HCT116 (cell line): ENCODE results near the gene COL16A1. TPM values are rescaled to one million over a fixed set of nuclear protein-coding genes. Genes with fewer than 3 reads are reported as not detected.

ENCODE experiments used
- ATAC-seq: fragments of 200-7000 bp; cut with Tn5 transposase; 2 replicates; pipeline ENCODE4 v1.9.1; 2020; ENCODE audit warnings: mild to moderate bottlenecking, moderate library complexity
- BruUV-seq: library from RNA; stranded (reverse); fragments of 400-500 nt; replicated peaks from 2 replicates; lab custom pipeline; 2021; lab: Mats Ljungman, UMichigan
- CTCF ChIA-PET: fragments of 300-600 bp; sonication (Branson Sonifier 250); formaldehyde crosslinking; loops from one replicate; lab custom pipeline; 2021; ENCODE audit warnings: antibody characterized with exemption; lab: Charles Lee
- POLR2A ChIA-PET: fragments of 300-600, 350-600 bp; sonication (Branson Sonifier 250); formaldehyde crosslinking; loops from one replicate; lab custom pipeline; 2021; ENCODE audit warnings: antibody characterized with exemption; lab: Charles Lee
- RAD21 ChIA-PET, 2 experiments: fragments of 300-600 bp; sonication (Branson Sonifier 250); formaldehyde crosslinking; loops; one replicate each; lab custom pipeline; 2023; ENCODE audit warnings: low total read pairs in 2 of 2; ENCODE audit not compliant: uncharacterized antibody in 2 of 2, unreplicated experiment in 2 of 2, low non-redundant PET in 1 of 2; lab: Charles Lee
- DNase-seq: peaks from one replicate; pipeline ENCODE4 v3.0.0-alpha.2; 2010; ENCODE audit warnings: low read depth, low spot score
- H2AFZ ChIP-seq: fragments of 200-600 bp; shearing (Covaris generic), sonication (generic); 2 replicates; pipeline ENCODE4 v1.6.1; 2017; ENCODE audit warnings: low read depth, mixed run types, mixed read lengths, antibody characterized with exemption, low read length; ENCODE audit not compliant: poor library complexity, severe bottlenecking
- H3K27ac ChIP-seq: 2 replicates; pipeline ENCODE4 v1.5.1; 2012; ENCODE audit warnings: low read depth, low read length
- H3K27me3 ChIP-seq: fragments of 200-600 bp; sonication (generic); 2 replicates; pipeline ENCODE4 v1.6.1; 2016; ENCODE audit warnings: mixed run types, low read length, mixed read lengths; ENCODE audit not compliant: insufficient read depth
- H3K36me3 ChIP-seq, 2 experiments: fragments of 200-500 bp in 1 of 2; fragments of 200-600 bp in 1 of 2; sonication (Bioruptor generic) in 1 of 2; sonication (generic) in 1 of 2; 2 replicates each; pipeline versions ENCODE4 v1.5.1 to v1.6.1; 2014 to 2016; ENCODE audit warnings: low read length in 2 of 2, inconsistent platforms in 1 of 2, mixed read lengths in 1 of 2, mixed run types in 1 of 2; ENCODE audit not compliant: insufficient read depth in 2 of 2, control insufficient read depth in 1 of 2
- H3K4me1 ChIP-seq, 2 experiments: fragments of 200-600 bp in 1 of 2; sonication (generic) in 1 of 2; 2 replicates each; pipeline versions ENCODE4 v1.5.1 to v1.6.1; 2012 to 2017; ENCODE audit warnings: low read length in 2 of 2, inconsistent platforms in 1 of 2, mild to moderate bottlenecking in 1 of 2, mixed read lengths in 1 of 2, mixed run types in 1 of 2, moderate library complexity in 1 of 2; ENCODE audit not compliant: insufficient read depth in 2 of 2, control insufficient read depth in 1 of 2
- H3K4me2 ChIP-seq: fragments of 200-600 bp; sonication (generic); 2 replicates; pipeline ENCODE4 v1.6.1; 2017; ENCODE audit warnings: mixed run types, low read length, mixed read lengths
- H3K4me3 ChIP-seq, 2 experiments: fragments of 200-600 bp in 1 of 2; sonication (generic) in 1 of 2; replicated peaks in 1 of 2; 2 replicates each; pipeline ENCODE4 v1.5.1; 2011 to 2016; ENCODE audit warnings: low read length in 2 of 2, control low read depth in 1 of 2, low read depth in 1 of 2, mild to moderate bottlenecking in 1 of 2, mixed read lengths in 1 of 2, mixed run types in 1 of 2
- H3K79me2 ChIP-seq: fragments of 200-600 bp; sonication (generic); 2 replicates; pipeline ENCODE4 v1.6.1; 2017; ENCODE audit warnings: mild to moderate bottlenecking, mixed run types, low read length, moderate library complexity, mixed read lengths; ENCODE audit not compliant: insufficient read depth
- H3K9ac ChIP-seq: fragments of 200-600 bp; sonication (generic); 2 replicates; pipeline ENCODE4 v1.6.1; 2016; ENCODE audit warnings: low read length, mixed read lengths
- H3K9me2 ChIP-seq: fragments of 200-600 bp; sonication (generic), shearing (Covaris generic); 2 replicates; pipeline ENCODE4 v1.6.1; 2017; ENCODE audit warnings: mixed run types, mild to moderate bottlenecking, moderate library complexity; ENCODE audit not compliant: insufficient read depth
- H3K9me3 ChIP-seq, 2 experiments: fragments of 200-500 bp in 1 of 2; fragments of 200-600 bp in 1 of 2; sonication (Bioruptor generic) in 1 of 2; sonication (generic) in 1 of 2; 2 replicates each; pipeline ENCODE4 v1.6.1; 2014 to 2017; ENCODE audit warnings: low read length in 2 of 2, mixed read lengths in 2 of 2, inconsistent platforms in 1 of 2, low read depth in 1 of 2, mild to moderate bottlenecking in 1 of 2, mixed run types in 1 of 2, moderate library complexity in 1 of 2; ENCODE audit not compliant: control insufficient read depth in 1 of 2, insufficient read depth in 1 of 2
- H4K20me1 ChIP-seq: fragments of 200-600 bp; sonication (generic), shearing (Covaris generic); 2 replicates; pipeline ENCODE4 v1.6.1; 2017; ENCODE audit warnings: mixed run types, mild to moderate bottlenecking, moderate library complexity; ENCODE audit not compliant: insufficient read depth
- CEBPB ChIP-seq: IDR thresholded peaks from 2 replicates; pipeline ENCODE4 v1.6.1; 2012; ENCODE audit warnings: low read depth
- ELF1 ChIP-seq: IDR thresholded peaks from 2 replicates; pipeline ENCODE4 v1.6.1; 2012; ENCODE audit warnings: low read depth, borderline replicate concordance
- EZH2phosphoT487 ChIP-seq: fragments of 200-600 bp; IDR thresholded peaks from 2 replicates; pipeline ENCODE4 v1.6.1; 2018; ENCODE audit warnings: antibody characterized with exemption, borderline replicate concordance
- JUND ChIP-seq: IDR thresholded peaks from 2 replicates; pipeline ENCODE4 v1.6.1; 2012
- MAX ChIP-seq: IDR thresholded peaks from 2 replicates; pipeline ENCODE4 v1.6.1; 2012
- POLR2AphosphoS5 ChIP-seq: IDR thresholded peaks from 2 replicates; pipeline ENCODE4 v1.6.1; 2011; ENCODE audit warnings: mild to moderate bottlenecking, low read depth, low read length, moderate library complexity
- RAD21 ChIP-seq: IDR thresholded peaks from 2 replicates; pipeline ENCODE4 v1.6.1; 2012; ENCODE audit warnings: low read depth, mild to moderate bottlenecking
- SRF ChIP-seq: IDR thresholded peaks from 2 replicates; pipeline ENCODE4 v1.6.1; 2012; ENCODE audit warnings: low read depth
- TCF7L2 ChIP-seq: IDR thresholded peaks from 2 replicates; pipeline ENCODE4 v1.7.0; 2011; ENCODE audit warnings: borderline replicate concordance, inconsistent platforms; ENCODE audit not compliant: insufficient read depth, insufficient read length; ENCODE audit errors: extremely low read depth
- YY1 ChIP-seq: IDR thresholded peaks from 2 replicates; pipeline ENCODE4 v1.6.1; 2011; ENCODE audit warnings: low read length, low read depth, moderate library complexity, mild to moderate bottlenecking; ENCODE audit not compliant: insufficient replicate concordance; ENCODE audit errors: extremely low read depth
- intact Hi-C: fragments of 100-400 bp; cut with micrococcal nuclease; formaldehyde crosslinking; loops from 2 replicates; pipeline ENCODE4 v1.10.0; 2022
- total RNA-seq: library from RNA; stranded (reverse); gene quantifications from one replicate; pipeline ENCODE4 v1.2.1, GENCODE V29; 2021; ENCODE audit not compliant: unreplicated experiment
- TF ChIP-seq, protein P1 (sequence below), 3 experiments: fragments of 200-600 bp in 1 of 3; sonication (generic) in 1 of 3; IDR thresholded peaks in 2 of 3; conservative IDR thresholded peaks in 1 of 3; 2 replicates each; pipeline ENCODE4 v1.5.1; 2012 to 2017; ENCODE audit warnings: low read depth in 2 of 3, low read length in 2 of 3, antibody characterized with exemption in 1 of 3, borderline replicate concordance in 1 of 3, control low read depth in 1 of 3, mild to moderate bottlenecking in 1 of 3, mixed read lengths in 1 of 3, mixed run types in 1 of 3, moderate library complexity in 1 of 3; ENCODE audit not compliant: insufficient read depth in 1 of 3

The COL16A1 gene
- total RNA-seq, 1 experiment from 2014 or later, result 2.2 TPM

- H3K27me3 ChIP-seq, result peaks cover 6% of the 10 kb centered on the region; the same call in 1 of the 2 replicates
- ATAC-seq (peak; percentile 29), DNase-seq (no peak)
- H3K9me3 ChIP-seq, result no peaks in the 10 kb centered on the region
- intact Hi-C loops, result loop anchor here (2.0 kb wide), 2 partner anchors 50 to 74 kb away; no protein-coding TSS in a partner anchor
- no peaks in the 10 kb centered on the region for H3K36me3 ChIP-seq
- peak overlapping the region; percentile 46 to 65 for H3K4me3 ChIP-seq
- no peaks in the 10 kb centered on the region for H4K20me1 ChIP-seq
- ChIA-PET POLR2A (interaction anchor here (1.6 to 2.2 kb wide), 2 partner anchors 70 to 74 kb away, joined by 3 to 9 read pairs; partner anchors contain the start of gene PEF1), CTCF (interaction anchor here (0.6 to 3.8 kb wide), 14 partner anchors 10 to 251 kb away, joined by 3 to 26 read pairs (median 4); no protein-coding TSS in a partner anchor), RAD21 (interaction anchor here in 1 of 2 experiments (0.8 to 1.3 kb wide), 3 partner anchors 31 to 74 kb away, joined by 3 to 7 read pairs (median 5); no protein-coding TSS in a partner anchor)
- H3K9ac ChIP-seq, result peak overlapping the region; percentile 68
- H3K4me1 ChIP-seq, result peaks cover 23 to 51% of the 10 kb centered on the region in 2 experiments
- no peak; the same call in 1 of the 2 replicates for TF ChIP-seq MAX
- no peak for TF ChIP-seq EZH2phosphoT487
- TF ChIP-seq ELF1, result no peak
- no peak for TF ChIP-seq CEBPB
- no peak for TF ChIP-seq TCF7L2
- no peak for TF ChIP-seq SRF
- TF ChIP-seq JUND, result no peak
- TF ChIP-seq YY1, result no peak
- peak; percentile 49 for TF ChIP-seq RAD21
- 0 out of 2 replicates have a peak, but pooled peaks have one; percentile 18 for TF ChIP-seq POLR2AphosphoS5
- TF ChIP-seq, protein P1, sequence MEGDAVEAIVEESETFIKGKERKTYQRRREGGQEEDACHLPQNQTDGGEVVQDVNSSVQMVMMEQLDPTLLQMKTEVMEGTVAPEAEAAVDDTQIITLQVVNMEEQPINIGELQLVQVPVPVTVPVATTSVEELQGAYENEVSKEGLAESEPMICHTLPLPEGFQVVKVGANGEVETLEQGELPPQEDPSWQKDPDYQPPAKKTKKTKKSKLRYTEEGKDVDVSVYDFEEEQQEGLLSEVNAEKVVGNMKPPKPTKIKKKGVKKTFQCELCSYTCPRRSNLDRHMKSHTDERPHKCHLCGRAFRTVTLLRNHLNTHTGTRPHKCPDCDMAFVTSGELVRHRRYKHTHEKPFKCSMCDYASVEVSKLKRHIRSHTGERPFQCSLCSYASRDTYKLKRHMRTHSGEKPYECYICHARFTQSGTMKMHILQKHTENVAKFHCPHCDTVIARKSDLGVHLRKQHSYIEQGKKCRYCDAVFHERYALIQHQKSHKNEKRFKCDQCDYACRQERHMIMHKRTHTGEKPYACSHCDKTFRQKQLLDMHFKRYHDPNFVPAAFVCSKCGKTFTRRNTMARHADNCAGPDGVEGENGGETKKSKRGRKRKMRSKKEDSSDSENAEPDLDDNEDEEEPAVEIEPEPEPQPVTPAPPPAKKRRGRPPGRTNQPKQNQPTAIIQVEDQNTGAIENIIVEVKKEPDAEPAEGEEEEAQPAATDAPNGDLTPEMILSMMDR (IDR thresholded peaks at IDR 0.05 in 2 of 3, conservative IDR thresholded peaks at IDR 0.05 in 1 of 3; ENCODE audit: borderline replicate concordance in 1 of 3, insufficient read depth in 1 of 3, low read depth in 2 of 3, low read length in 2 of 3), result peak; percentile 68 to 71 (median 70)
- no TSS peak for BruUV-seq
- H3K4me2 ChIP-seq, result peak overlapping the region; percentile 99
- H3K27ac ChIP-seq, result peak overlapping the region; percentile 56
- no peaks in the 10 kb centered on the region for H3K79me2 ChIP-seq
- peak overlapping the region; percentile 82 for H2AFZ ChIP-seq
- no peaks in the 10 kb centered on the region for H3K9me2 ChIP-seq
Observed at GRCh38 chr1:31714442-31715086, 10.7 kb upstream of the COL16A1 start.
